GM21576 (cell line): ENCODE results near the gene SLC34A1.

Source experiments
- ATAC-seq: cut with Tn5 transposase; IDR thresholded peaks from one replicate; pipeline ENCODE4 v1.9.1; 2021; ENCODE audit warnings: mild to moderate bottlenecking, moderate library complexity; ENCODE audit not compliant: unreplicated experiment

The SLC34A1 gene

DNA sequence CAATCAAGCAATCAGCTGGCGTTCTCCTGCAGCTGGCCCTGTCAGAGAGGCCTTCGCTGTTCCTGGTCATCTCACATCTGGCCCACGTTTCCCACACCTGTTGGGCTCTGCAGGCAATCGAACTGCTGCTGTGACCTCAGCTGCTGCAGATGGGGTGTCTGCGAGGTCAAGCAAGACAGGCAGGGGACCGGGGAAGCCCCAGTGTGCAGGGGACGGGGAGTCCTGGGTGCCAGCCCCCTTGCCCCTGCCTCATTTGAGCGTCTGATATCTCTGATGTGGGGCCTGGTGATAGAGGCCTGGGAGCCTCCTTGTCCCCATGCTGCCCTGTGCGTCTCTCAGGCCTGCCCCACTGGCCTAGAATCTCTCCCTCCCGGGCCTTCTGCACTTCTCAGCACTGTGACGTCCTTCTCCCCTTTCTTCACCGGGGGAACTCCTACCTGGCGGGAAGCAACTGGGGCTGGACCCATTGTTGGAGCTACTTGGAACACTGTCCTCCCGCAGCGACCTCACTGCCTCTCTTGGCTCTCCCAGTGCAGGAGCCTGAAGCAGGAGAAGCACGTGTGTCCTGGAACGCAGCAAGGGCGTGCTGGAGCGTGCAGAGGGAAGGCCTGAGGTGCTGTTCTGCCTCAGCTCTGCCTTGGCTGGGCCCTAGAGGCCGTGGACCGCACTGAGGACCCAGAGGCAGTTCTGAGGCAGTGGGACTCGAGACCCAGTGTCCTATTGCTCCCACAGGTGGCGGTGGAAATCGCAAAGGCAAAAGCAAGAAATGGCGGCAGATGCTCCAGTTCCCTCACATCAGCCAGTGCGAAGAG is 46.1 kb downstream of the SLC34A1 start:
- no peak for ATAC-seq

DNA sequence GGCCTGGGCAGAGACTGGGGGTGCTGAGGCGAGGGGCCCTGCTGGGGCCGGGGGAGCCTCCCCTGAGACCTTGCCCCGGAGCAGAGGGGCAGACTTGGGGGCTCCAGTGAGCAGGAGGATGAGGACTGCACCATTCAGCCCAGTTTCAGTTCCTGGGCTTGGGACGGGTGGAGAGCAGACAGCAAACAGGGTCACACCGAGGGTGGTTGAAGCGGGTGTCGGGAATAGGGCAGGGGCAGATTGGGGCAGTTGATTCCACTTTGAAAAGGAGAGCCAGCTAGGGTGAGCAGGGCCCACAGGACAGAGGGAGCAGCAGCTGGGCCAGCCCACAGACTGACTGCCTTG is 46.7 kb downstream of the SLC34A1 start:
- ATAC-seq = no peak

DNA sequence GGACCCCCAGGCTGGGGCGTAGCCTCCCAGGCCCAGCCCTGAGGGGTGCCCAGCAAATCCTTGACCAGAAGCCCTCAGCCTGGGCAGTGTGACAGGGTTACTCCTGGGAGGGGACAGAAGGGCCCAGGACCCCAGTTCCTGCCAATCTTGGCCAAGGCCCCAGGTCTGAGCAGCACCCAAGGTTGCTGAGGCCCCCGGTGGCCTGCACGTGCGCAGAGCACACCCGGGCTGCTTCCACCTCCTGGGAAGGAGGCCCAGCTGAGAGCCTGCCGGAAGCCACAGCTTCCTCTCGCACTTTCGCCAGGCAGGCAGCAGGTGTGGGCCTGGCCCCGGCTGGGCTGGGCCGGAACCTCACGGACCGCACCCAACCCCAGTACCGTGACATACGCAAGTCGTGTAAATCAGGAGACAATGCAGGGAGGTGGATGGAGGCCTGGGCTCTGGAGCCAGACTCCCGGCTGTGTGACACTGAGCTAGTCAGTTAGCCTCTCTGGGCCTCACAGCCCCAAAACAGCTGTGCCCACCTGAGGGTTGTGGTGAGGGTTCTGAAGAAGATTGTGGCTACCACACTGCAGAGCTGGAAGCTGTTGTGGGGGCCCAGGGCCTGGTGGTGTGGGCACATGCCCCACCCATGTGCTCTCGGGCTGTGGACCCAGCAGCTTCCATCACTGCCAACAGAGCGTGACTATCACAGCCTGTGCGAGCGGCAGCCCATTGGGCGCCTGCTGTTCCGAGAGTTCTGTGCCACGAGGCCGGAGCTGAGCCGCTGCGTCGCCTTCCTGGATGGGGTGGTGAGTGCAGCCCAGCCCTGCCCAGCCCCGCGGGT is 47.3 kb downstream of the SLC34A1 start:
- ATAC-seq = peak; percentile 42

DNA sequence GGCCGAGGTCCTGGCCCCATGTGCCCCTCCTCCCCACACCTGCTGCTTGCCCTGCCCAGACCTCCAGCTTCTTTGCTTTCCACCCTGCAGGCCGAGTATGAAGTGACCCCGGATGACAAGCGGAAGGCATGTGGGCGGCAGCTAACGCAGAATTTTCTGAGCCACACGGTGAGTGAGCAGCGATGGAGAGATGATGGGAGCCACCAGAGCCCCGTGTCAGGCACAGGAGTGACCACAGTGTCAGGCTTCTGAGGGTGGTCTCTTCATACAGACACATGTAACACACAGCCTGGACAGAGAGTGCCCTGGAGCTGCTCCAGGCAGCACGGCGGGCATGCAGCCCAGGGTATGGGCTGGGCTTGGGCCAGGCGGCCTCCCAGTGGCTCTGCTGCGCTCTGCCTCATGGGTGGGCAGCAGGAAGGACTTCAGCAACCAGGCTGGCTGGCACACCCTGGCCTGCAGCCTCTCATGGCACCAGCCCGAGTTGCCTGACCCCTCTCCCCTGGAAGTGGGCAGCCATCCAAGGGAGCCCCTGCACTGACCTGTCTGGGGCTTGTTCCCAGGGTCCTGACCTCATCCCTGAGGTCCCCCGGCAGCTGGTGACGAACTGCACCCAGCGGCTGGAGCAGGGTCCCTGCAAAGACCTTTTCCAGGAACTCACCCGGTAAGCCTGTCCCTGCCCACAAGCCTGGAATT is 48.1 kb downstream of the SLC34A1 start:
- no peak for ATAC-seq

DNA sequence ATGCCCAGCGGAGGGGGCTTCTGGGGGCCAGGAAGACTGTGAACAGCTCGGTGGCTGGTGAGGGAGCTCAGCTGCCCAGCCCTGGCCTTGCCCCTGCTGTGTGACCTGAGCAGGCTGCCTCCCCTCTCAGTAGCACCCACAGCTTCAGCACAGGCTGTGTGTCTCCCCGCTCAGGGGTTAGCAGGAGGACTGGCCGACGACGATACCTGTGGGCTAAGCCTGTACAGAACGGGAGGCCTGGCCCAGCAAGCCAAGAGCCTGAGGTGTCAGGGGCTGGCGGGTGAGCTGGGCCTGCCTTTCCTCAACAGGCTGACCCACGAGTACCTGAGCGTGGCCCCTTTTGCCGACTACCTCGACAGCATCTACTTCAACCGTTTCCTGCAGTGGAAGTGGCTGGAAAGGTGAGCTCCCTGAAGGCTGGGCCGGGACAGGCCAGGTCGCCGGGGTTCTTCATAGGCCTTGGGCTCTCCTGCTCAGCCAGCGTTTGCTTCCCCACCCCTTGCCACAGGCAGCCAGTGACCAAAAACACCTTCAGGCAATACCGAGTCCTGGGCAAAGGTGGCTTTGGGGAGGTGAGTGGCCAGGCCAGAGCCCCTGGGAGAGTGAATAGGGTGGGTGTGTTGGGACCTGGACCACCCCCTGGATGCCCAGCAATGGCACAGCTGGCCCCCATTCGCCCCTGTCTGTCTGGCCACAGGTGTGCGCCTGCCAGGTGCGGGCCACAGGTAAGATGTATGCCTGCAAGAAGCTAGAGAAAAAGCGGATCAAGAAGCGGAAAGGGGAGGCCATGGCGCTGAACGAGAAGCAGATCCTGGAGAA is 48.8 kb downstream of the SLC34A1 start:
- ATAC-seq = no peak

DNA sequence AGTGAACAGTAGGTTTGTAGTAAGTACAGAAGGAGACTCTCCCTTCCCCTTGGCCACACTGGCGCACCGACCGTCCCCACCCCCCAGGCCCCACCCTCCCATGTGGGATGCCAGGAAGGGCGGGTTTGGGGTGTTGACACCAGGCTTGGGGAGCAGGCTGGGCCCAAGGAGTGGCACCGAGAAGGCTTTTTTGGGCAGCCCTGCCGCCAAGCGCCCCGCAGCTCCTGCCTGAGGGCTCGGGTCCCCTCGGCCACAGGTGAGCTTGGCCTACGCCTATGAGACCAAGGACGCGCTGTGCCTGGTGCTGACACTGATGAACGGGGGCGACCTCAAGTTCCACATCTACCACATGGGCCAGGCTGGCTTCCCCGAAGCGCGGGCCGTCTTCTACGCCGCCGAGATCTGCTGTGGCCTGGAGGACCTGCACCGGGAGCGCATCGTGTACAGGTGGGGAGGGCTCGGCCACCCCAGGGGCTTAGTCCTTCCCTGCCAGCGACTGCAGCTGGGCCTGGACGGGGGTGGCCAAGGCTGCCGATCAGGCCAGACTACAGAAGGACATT is 49.5 kb downstream of the SLC34A1 start:
- no peak for ATAC-seq

DNA sequence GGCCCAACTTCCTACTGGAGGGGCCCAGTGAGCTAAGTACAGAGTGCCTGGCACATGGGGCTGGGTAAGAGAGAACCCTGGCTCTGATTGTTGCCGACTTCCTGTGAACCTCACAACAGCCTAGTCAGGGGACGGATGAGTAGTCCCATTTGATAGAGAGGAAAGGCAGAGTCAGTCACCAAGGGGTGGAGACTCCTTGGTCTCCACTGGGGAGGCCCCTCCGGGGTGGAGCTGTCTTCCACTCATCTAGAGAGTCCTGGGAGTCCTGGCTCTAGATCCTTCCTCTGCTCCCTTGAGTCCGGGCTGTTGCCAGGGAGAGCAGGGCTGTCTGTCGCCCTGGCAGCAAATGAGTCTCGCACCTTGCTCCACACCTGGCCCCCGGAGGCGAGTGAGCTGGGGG is 50.2 kb downstream of the SLC34A1 start:
- no peak for ATAC-seq

DNA sequence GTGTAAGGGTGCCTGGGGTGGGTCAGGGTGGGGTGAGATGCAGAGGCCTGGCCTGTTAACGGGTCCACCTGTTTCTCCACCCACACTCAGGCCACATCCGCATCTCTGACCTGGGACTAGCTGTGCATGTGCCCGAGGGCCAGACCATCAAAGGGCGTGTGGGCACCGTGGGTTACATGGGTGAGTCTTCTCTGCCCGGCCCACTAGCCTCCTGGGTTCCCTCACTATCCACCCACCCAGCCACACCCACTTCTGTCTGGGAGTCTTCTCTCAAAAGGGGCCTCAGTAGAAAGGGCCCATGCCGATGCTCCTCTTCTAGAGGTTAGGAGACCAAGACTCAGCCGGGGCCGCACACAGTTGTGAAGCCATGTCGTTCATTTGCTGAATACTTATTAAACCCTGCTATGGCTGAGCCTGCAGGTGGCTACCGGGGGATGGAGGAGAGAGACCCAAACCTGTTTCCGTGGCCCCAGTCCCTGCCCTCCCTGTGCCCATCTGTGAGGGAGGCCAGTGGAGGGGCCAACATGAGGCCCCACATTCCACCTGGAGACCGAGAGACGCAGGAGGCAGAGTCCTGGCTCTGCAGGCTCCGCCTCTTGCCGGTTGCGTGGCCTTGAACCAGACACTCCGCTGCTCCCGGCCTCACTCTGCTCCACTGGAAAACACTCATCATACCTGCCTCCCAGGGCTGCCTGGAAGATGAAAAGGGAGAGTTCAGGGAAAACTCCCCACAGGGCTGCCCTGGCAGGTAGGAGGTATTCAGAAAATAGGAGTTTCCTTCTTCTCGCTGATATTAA is 50.9 kb downstream of the SLC34A1 start:
- ATAC-seq = no peak

DNA sequence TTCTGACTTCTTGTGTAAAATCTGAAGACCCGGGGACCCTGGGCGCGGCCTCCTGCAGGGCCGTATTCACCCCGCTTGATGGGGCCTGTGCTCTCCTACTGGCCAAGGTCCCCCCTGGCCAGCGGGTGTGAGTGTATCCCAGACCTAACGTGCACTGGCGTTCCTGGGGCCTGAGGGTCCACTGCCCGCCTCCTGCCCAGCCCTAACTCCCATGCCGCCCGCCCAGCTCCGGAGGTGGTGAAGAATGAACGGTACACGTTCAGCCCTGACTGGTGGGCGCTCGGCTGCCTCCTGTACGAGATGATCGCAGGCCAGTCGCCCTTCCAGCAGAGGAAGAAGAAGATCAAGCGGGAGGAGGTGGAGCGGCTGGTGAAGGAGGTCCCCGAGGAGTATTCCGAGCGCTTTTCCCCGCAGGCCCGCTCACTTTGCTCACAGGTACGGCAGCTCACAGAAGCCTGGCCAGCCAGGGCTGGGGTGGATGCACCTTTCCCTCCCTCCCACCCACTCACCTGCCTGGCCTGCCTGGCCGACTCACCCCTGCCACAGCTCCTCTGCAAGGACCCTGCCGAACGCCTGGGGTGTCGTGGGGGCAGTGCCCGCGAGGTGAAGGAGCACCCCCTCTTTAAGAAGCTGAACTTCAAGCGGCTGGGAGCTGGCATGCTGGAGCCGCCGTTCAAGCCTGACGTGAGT is 51.8 kb downstream of the SLC34A1 start:
- ATAC-seq = no peak

DNA sequence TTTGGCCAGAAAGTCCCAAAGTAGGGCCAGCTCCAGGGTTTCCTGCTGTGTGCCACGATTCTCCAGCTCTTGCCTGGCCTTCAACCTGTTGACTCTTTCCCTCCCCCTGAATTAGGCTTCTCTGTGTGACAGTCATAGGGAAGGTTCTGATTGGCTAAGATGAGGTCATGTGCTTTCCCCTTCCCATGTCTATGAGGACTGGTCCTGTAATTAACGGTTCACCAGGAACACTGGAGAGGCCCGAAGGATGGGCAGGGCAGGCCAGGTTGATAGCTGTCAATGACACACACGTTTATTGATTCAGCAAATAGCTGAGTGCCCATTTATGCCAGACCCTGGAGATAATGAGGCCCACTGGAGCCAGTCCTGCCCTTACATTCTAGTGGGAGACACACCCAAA is 53.4 kb downstream of the SLC34A1 start:
- ATAC-seq = no peak

DNA sequence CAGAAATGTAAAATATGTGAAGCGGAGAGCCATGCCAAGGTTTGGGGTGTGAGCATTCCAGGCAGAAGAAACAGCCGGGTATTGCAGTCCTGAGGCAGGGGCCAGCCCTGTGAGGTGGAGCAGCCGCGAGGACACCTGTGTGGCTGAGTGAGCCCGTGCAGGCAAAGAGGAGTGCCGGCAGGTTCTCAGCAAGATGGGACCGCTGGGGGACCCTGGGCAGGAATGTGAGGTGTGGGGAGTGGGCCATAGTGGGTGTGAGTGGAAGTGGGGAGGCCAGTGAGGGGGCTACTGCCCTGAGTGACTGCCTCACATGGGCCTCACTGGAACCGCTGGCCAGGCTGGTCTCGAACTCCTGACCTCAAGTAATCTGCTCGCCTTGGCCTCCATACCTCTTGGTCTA is 54.2 kb downstream of the SLC34A1 start:
- ATAC-seq = no peak

DNA sequence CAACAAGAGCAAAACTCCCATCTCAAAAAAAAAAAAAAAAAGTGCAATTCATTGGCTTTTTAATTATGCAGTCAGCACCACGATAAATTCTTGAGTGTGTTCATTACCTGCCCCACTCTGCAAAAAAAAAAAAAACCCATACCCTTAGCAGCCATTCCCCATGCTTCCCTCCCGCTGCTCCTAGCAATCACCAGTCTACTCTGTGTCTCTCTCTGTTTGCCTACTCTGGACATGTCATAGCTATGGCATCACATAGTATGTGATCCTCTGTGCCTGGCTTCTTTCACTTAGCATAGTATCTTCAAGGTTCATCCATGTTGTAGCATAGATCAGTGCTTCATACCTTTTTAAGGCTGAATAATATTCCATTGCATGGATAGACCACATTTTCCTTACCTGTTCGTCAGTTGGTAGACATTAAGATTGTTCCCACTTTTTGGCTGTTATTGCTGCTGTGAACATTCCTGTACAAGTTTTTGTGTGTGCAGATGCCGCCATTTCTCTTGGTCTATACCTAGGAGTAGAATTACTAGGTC is 55.4 kb downstream of the SLC34A1 start:
- no peak for ATAC-seq

DNA sequence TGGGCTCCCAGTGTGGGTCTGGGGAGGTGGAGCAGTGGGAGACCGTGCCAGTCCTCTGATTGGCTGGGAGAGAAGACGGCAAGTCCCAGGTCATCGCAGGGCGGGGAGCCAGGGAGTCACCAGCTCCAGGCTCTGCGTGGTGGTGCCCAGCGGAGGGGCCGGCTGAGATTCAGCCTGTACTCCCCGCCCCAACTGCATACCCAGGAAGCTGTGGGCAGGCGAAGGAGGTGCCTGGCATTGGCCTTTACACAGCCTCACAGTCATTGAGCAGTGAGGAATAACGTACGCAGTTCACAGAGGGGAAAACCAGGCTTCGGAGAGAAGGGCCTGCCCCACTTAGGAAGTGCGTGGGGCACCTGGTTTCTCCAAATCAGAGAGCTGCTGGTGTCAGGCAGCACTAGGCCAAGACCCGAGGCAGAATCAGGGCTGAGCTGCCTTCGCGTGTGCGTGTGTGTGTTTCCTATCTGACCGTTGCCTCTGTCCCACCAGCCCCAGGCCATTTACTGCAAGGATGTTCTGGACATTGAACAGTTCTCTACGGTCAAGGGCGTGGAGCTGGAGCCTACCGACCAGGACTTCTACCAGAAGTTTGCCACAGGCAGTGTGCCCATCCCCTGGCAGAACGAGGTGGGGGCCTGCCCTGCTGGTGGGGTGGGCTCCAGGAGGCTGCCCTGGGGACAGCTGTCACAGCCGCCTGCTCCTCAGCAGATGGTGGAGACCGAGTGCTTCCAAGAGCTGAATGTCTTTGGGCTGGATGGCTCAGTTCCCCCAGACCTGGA is 56.2 kb downstream of the SLC34A1 start:
- no peak for ATAC-seq

DNA sequence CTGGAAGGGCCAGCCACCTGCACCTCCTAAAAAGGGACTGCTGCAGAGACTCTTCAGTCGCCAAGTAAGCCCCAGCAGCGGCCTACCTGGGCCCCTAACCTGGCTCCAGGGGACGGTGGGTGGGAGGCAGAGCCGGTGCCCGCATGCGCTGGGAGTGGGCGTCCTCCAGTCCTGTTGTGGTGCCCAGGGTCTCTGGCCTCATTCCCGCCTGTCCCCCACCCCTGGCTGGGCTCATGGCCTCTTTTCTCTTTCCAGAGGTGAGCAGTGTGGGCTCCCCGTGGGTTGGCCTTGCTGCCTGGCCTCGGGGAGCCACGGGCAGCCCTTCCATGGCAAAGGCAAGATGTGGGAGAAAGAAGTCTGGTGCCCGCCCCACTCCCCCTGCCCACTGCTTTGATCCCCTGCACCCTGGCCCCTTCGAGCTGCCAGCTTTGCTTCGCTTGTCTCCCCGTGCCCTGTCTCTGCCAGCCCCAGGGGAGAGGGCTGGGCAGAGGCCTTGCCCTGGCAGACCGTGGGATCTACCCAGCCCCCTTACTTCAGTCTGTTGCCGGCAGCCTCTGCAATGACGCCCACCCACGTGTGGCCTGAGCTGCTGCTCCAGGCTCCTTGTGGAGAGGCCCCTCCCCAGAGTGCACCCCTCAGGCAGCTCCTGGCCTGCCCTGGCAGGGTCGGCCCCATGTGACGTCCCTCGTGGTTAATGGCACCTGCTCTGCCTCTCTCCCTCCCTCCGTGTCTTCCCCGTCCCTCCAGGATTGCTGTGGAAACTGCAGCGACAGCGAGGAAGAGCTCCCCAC is 57.0 kb downstream of the SLC34A1 start:
- ATAC-seq = no peak

DNA sequence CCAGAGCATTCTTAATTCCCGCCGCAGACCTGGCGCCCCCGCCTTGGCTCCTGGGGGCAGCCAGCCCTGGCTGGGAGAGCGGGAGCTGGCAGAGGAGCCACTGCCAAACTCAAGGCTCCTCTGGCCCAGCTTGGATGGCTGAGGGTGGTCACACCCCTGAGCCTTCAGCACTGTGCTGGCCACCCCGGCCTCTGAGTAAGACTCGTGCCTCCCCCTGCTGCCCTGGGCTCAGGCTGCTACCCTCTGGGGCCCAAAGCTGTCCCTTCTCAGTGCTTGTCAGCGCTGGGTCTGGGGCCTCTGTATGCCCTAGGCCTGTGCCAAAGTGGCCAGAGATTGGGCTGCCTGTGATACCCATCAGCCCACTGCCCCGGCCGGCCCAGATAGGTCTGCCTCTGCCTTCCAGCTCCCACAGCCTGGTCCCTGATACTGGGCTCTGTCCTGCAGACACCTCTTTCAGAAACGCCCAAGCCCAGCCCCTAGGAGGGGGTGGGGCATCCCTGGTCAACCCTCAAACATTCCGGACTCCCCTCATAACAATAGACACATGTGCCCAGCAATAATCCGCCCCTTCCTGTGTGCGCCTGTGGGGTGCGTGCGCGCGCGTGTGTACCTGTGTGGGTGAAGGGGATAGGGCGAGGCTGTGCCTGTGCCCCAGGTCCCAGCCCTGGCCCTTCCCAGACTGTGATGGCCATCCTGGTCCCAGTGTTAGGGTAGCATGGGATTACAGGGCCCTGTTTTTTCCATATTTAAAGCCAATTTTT is 58.0 kb downstream of the SLC34A1 start:
- ATAC-seq = no peak

DNA sequence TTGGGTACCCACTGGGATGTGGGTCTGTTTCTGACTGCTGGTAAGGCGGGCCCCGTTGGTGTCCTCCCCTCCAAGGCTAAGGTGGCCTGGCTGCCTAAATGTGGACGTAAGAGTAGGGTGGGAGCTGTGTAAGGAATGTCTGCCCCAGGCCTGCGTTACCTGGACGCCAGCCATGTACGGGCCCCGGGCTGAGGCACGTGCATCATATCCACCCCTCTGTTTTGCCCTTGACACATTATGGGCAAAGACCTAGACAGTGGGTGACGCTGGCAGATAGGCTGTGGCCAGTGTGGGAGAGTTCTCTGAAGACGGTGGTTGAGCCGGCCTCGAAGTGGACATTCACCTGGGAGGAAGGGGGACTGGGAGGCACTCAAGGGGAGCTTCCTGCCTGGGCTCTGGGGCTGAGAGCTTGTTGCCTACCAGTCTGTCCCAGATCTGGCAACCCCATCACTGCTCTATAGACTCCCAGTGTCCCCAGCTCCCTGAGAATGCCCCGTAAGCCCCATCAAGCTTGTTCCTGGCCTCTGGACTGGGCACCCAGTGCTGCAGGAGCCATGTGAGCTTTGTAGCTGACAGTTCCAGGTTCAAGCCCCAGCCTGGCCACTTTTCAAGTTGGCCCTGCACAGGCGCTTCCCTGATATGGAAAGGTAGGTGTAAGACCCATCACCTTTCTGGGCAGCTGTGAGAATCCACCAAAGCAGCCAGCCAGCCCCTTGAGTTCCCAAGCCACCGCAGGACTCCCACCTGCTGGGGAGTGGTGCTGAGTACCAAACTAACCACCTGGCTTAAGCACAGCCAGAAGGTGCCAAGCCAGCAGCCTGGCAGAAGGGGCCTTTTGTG is 59.1 kb downstream of the SLC34A1 start:
- no peak for ATAC-seq
